Heart left ventricle (tissue), 16 donors: ENCODE results near the gene COL27A1. TPM values are rescaled to one million over a fixed set of nuclear protein-coding genes. Genes with fewer than 3 reads are reported as not detected.

ENCODE experiments used
- ATAC-seq, 4 donors: fragments of 200-7000 bp; cut with Tn5 transposase; one replicate each; pipeline ENCODE4 v1.9.1; 2020 to 2022; ENCODE audit warnings: moderate library complexity in 4 of 4, mild to moderate bottlenecking in 3 of 4, moderate number of reproducible peaks in 1 of 4
- DNase-seq, 5 donors: peaks; one replicate each; pipeline ENCODE4 v3.0.0-alpha.2; 2020
- H3K27ac ChIP-seq, 12 donors: fragments of 200-600 bp; sonication (generic) in 4 of 12; one replicate each; pipeline versions ENCODE4 v1.5.0 to v1.8.0; 2016 to 2022; ENCODE audit warnings: mild to moderate bottlenecking in 2 of 12
- H3K27me3 ChIP-seq, 9 donors: fragments of 200-600 bp; sonication (generic) in 2 of 9; one replicate each; pipeline versions ENCODE4 v1.5.1 to v1.8.0; 2016 to 2022; ENCODE audit warnings: mild to moderate bottlenecking in 3 of 9
- H3K36me3 ChIP-seq, 9 donors: fragments of 200-600 bp; sonication (generic) in 2 of 9; one replicate each; pipeline versions ENCODE4 v1.5.0 to v1.8.0; 2018 to 2022; ENCODE audit warnings: mild to moderate bottlenecking in 2 of 9
- H3K4me1 ChIP-seq, 12 donors: fragments of 200-600 bp; sonication (generic) in 4 of 12; one replicate each; pipeline versions ENCODE4 v1.5.0 to v1.8.0; 2016 to 2022; ENCODE audit warnings: mild to moderate bottlenecking in 3 of 12
- H3K4me3 ChIP-seq, 12 donors: fragments of 200-600 bp; sonication (generic) in 4 of 12; one replicate each; pipeline versions ENCODE4 v1.5.0 to v1.8.0; 2017 to 2022; ENCODE audit warnings: mild to moderate bottlenecking in 9 of 12, moderate library complexity in 4 of 12
- H3K9me3 ChIP-seq, 12 donors: fragments of 200-600 bp; sonication (generic) in 4 of 12; one replicate each; pipeline versions ENCODE4 v1.5.0 to v1.8.0; 2016 to 2022; ENCODE audit warnings: mild to moderate bottlenecking in 1 of 12
- CTCF ChIP-seq, 12 donors: fragments of 200-600 bp; sonication (generic) in 4 of 12; IDR thresholded peaks; one replicate each; pipeline versions ENCODE4 v1.5.0 to v1.8.0; 2018 to 2022; ENCODE audit warnings: antibody characterized with exemption in 12 of 12, mild to moderate bottlenecking in 5 of 12
- POLR2A ChIP-seq, 2 donors: fragments of 450-650 bp; IDR thresholded peaks; one replicate each; pipeline ENCODE4 v1.6.1; 2017; ENCODE audit warnings: antibody characterized with exemption in 2 of 2, mild to moderate bottlenecking in 2 of 2, moderate library complexity in 2 of 2
- WGBS, 4 donors: extraction: QIAGEN DNeasy Blood & Tissue Kit in 2 of 4; methylation state at CpG; one replicate each; pipeline versions ENCODE4 v1.1.5 to v1.1.7; 2013 to 2018; 5-methylcytosine and 5-hydroxymethylcytosine counted together
- intact Hi-C, 10 donors: fragments of 100-400 bp; cut with DNase I; formaldehyde crosslinking; loops; one replicate each; pipeline versions ENCODE4 v1.11.1 to v1.14.2; 2022
- polyA plus RNA-seq, 2 donors: library from polyadenylated mRNA; stranded (reverse); fragments of 200-250 nt; gene quantifications; one replicate each; pipeline ENCODE4 v1.2.3, GENCODE V29; 2013
- total RNA-seq, 9 donors: library from RNA; depleted of rRNA in 2 of 9; stranded (reverse); fragments of >200 nt in 2 of 9; fragmentation: NEBNext Ultra II Directional in 3 of 9; extraction: Animal tissue kit (Norgen Biotek cat#: 25700) in 3 of 9; gene quantifications; one replicate each; pipeline versions ENCODE4 v1.1.0 to v1.2.4, GENCODE V29; 2016 to 2023
- donor health status: ischemic (EF 13 %, LVEDD 7.1; RV severe dilation, severe dysfunction).
- donor health status: healthy with polysubstance abuse.
- donor health status: DM: no; HTN: yes; CAD: no.
- donor health status: DM: no; HTN: no; CAD: no.
- donor health status: ischemic (EF 25% LVEDD 6.9; RV normal size, moderate dysfunction).
- donor health status: ischemic (EF 25% LVEDD 5.7; RV mildly dilated, moderate dysfunction).
- donor health status: healthy.
- donor health status: DM: yes; HTN: yes; CAD: no.
- donor health status: ischemic (EF 35%, LVEDD 5.7; RV mildly dilated, moderate dysfunction).
- donor health status: nonischemic (EF 11% LVEDD 7.7; RV severe dilation, severe dysfunction).
- donor health status: DM: yes; HTN: yes; CAD: no.
- donor health status: PGD.
- donor health status: ischemic (EF 29% LVEDD 5.4; RV normal size, mild dysfunction).
- donor health status: nonischemic (EF 23%, LVEDD 6.1; RV moderate dilation, normal function).

COL27A1 gene
- total and polyA plus RNA-seq, 11 donors, result 2.3 to 14.2 (median 5.2) TPM

- TF ChIP-seq POLR2A (IDR thresholded peaks at IDR 0.05) (no peak), CTCF (IDR thresholded peaks at IDR 0.05) (no peak)
- peaks cover 0 to 2% (median 0%) of the 10 kb centered on the region in 9 donors for H3K36me3 ChIP-seq
- H3K27ac ChIP-seq, result no peak overlapping the region
- DNase-seq (peak; percentile 4 to 68 (median 14)), ATAC-seq (no peak)
- no peak overlapping the region for H3K4me3 ChIP-seq
- intact Hi-C loops, result loop anchor here in 3 of 10 donors (5.0 kb wide), 2 partner anchors 128 to 133 kb away; partner anchors contain the start of gene COL27A1 (in 2 of the 3)
- H3K27me3 ChIP-seq, result no peaks in the 10 kb centered on the region
- H3K9me3 ChIP-seq, result no peaks in the 10 kb centered on the region
- WGBS, 4 donors, result 76 to 79% (median 77%) methylated on average over 16 to 20 of the region's 20 CpGs
- H3K4me1 ChIP-seq, result peaks cover 0 to 9% (median 0%) of the 10 kb centered on the region in 12 donors
Measured at GRCh38 chr9:114285166-114285867, 130.0 kb downstream of the COL27A1 start.

GRCh38 chr9:114286146-114286679 lies 130.9 kb downstream of the COL27A1 start:
- H3K9me3 ChIP-seq, result no peaks in the 10 kb centered on the region
- peaks cover 0 to 7% (median 0%) of the 10 kb centered on the region in 12 donors for H3K4me1 ChIP-seq
- ATAC-seq, result no peak
- 79 to 90% (median 84%) methylated on average over 10 of the region's 10 CpGs for WGBS, 4 donors
- DNase-seq, result peak in 3 of 5 donors; percentile 1 to 2 (median 1)
- H3K36me3 ChIP-seq, result peaks cover 0 to 2% (median 0%) of the 10 kb centered on the region in 9 donors
- intact Hi-C loops, result loop anchor here in 3 of 10 donors (5.0 kb wide), 2 partner anchors 129 to 134 kb away; partner anchors contain the start of gene COL27A1 (in 2 of the 3)
- no peak for TF ChIP-seq POLR2A (IDR thresholded peaks at IDR 0.05)
- no peak for TF ChIP-seq CTCF (IDR thresholded peaks at IDR 0.05)
- no peak overlapping the region for H3K4me3 ChIP-seq
- no peak overlapping the region for H3K27ac ChIP-seq
- no peaks in the 10 kb centered on the region for H3K27me3 ChIP-seq

- WGBS, 4 donors, result 74 to 92% (median 86%) methylated on average over 15 to 16 of the region's 16 CpGs
- H3K27me3 ChIP-seq, result no peaks in the 10 kb centered on the region
- no peak overlapping the region for H3K27ac ChIP-seq
- intact Hi-C loops, result loop anchor here in 3 of 10 donors (5.0 kb wide), 2 partner anchors 130 to 135 kb away; partner anchors contain the start of gene COL27A1 (in 2 of the 3)
- TF ChIP-seq POLR2A (IDR thresholded peaks at IDR 0.05), result no peak
- TF ChIP-seq CTCF (IDR thresholded peaks at IDR 0.05), result no peak
- DNase-seq (peak; percentile 4 to 49 (median 16)), ATAC-seq (no peak)
- peaks cover 0 to 5% (median 0%) of the 10 kb centered on the region in 9 donors for H3K36me3 ChIP-seq
- no peak overlapping the region for H3K4me3 ChIP-seq
- no peaks in the 10 kb centered on the region for H3K4me1 ChIP-seq
- no peaks in the 10 kb centered on the region for H3K9me3 ChIP-seq
Measured at GRCh38 chr9:114287001-114287762, 131.8 kb downstream of the COL27A1 start.
